GM13976 (cell line): ENCODE measurements around the gene ROBO4.
A peak's percentile ranks its signal among the peaks of the same experiment; 100 is the strongest.

Source experiments
- DNase-seq: peaks from one replicate; pipeline ENCODE4 v3.0.0; 2012; ENCODE audit warnings: low spot score
- CTCF ChIP-seq: IDR thresholded peaks from 2 replicates; pipeline ENCODE4 v1.5.1; 2012; ENCODE audit warnings: borderline replicate concordance, mild to moderate bottlenecking; ENCODE audit not compliant: insufficient read depth; ENCODE audit errors: extremely low read depth, missing control alignments, control extremely low read depth
- in situ Hi-C: fragments of 300-500 bp; cut with MboI; formaldehyde crosslinking; loops from one replicate; pipeline ENCODE4 v1.12.0; 2022; ENCODE audit warnings: low sequenced_read_pairs, mixed read lengths, inconsistent platforms; ENCODE audit not compliant: unreplicated experiment

The ROBO4 gene

GRCh38 chr11:124869856-124870387 lies 27.7 kb downstream of the ROBO4 start:
- no peak for DNase-seq
- no peak for TF ChIP-seq CTCF
- in situ Hi-C loops, result no loop called here

- in situ Hi-C loops, result no loop called here
- no peak for DNase-seq
- no peak for TF ChIP-seq CTCF
Observed at GRCh38 chr11:124869331-124869730, 28.3 kb downstream of the ROBO4 start.

DNA sequence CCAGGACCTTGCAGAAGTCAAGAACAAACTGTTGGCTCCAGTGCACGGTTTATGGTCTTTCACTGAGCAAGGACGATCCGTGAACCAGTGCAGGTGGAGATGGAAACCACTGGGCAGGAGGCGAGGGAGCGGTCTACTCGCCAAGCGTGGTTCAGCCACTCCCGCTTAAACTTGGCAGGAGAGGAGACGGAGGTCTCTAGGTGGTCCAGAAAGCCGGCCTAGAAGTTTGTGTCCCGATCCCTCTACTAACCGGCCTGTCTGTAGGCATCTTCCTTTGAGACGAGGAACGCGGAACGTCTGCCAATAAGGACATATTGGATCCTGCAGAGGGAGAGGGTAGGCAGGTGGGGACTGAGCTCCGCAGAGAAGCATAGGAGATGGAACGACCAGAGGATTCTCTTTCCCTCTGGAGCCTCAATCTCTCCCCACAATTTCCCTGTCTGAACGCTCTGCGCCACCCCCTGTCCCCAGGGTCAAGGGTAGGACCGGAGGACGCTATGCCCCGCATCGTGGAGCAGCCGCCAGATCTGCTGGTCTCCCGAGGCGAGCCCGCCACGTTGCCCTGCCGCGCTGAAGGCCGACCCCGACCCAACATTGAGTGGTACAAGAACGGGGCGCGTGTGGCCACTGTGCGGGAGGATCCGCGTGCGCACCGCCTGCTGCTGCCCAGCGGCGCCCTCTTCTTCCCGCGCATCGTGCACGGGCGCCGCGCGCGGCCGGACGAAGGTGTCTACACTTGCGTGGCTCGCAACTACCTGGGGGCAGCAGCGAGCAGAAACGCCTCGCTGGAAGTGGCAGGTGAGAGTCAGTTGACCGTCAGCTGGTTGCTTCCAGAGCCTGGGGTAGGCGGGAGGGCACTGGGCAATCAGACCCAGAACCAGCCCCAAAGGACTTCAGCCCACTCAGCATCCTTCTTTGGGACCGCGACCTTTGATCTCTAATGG lies 29.1 kb downstream of the ROBO4 start:
- in situ Hi-C loops, result no loop called here
- DNase-seq, result no peak
- no peak for TF ChIP-seq CTCF

DNA sequence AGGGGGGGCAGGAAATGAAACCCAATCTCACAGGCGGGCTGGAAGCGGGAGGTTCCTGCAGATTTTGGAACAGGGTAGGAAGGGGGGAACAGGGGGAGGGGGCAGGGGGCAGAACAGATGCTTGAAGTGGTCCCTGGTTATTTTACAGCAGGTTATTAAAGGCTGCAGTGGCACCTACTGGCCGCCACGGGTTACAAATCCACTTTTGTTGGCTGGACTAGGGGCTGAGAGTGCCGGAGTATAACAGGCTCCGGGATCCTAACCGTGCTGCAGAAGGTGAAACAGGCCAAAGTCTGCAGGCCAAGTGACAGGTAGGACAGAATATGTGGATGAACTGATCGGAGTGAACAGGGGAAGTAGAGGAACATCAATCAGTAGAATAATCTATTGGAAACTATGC lies 30.0 kb downstream of the ROBO4 start:
- peak; percentile 71 for DNase-seq
- in situ Hi-C loops, result no loop called here
- peak; percentile 50 for TF ChIP-seq CTCF

DNA sequence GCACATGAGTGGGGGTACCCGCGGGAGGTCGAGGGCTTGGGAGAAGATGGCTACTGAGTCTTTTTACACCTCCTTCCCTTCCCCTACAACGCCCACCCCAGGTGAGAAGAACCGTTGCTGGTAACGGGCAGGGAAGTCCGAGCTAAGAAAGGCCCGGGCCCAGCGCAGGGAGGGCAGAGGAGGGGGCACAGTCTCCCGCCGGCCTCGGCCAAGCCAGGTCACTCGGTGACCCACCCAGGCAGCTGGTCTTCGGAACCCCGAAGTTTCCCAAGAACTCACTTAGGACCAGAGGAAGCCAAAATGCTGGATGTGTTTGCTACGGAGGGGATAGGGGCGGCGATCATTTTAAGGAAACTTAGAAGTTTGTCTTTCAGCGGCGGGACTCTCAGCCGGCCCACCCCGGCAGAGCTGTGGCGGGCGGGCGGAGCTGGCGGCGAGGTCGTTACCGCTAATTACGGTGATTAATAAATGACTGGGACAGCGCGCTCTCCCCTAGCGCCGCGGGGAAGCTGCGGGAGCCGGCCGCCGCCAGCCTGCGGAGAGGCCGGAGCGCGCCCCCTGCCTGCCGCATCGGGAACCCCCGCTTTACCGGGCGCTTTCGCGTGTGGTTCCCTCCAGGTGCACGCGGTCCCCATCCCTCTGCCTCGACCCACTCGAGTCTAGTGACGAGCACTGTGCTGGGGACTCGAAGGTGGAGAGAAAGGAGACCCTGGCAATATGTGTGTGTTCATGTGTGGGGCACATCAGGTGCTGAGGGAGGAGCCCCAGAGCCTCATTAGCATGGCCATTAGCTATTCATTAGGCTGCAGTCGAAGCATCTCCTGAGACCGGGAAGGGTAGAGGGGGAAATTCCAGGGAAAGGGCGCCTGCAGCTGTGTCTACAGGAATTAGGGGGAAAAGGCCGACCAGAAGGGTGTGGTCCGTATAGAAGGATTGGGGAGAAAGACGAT lies 31.5 kb downstream of the ROBO4 start:
- DNase-seq, result peak; percentile 82
- TF ChIP-seq CTCF, result peak; percentile 49
- in situ Hi-C loops, result no loop called here
